ENCODE measurements around the gene C13orf42.

Gene C13orf42

DNA sequence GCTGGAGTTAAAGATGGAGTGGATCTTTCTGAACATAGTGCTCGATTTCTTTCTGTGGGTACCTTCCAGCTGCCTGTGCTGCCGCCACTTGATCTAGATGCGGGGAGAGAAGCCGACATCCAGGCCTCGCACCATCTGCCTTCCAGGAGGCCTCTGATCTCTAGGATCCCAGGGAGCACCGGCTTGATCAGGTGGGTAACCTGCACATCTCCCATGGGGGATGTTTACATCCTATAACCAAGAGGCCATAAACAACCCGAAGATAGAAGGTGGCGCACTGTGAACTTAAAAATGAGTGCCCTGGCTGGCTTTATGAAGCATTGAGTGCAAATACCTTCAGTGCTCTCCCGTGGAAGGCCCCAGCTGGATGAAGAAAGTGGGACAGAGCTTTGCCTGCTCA is at the start of gene C13orf42:
Gene C13orf42 (minus strand): TSS at position 101 of the 400 bp plus-strand sequence. CDS start 65 bp downstream, at position 36.
- DNase-seq, result no peak

DNA sequence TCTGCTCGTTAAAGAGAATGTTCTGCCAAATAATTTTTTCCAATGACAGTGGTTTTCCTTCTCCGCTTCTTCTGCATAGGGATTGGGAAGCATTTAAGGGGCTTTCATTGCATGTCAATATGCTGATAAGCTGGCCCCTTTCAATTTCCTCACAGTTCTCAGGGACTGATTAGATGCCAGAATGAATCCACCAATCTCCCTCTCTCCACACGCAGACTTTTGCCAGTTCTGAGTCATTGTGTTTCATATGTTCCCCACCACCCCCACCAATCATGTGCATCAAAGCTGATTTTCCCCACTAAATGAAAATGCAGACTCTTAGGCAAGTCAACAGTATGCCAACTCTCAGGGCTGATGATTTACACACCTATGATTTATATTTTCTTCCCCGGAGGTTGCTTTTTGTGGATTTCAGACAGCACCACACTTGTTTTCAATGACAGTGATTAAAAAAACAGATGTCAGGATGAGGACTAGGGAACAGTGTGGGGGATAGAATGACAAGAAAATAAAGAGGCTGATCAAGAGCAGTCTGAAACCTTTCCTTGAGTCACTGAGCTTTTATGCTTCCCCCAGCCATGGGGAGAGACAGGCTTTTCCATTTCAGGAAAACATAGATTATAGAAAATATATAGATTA is 47.9 kb upstream of the C13orf42 start:
- no peak for DNase-seq

More for the DNA sequence above, at the start of gene C13orf42:
- no peak for ATAC-seq

DNA sequence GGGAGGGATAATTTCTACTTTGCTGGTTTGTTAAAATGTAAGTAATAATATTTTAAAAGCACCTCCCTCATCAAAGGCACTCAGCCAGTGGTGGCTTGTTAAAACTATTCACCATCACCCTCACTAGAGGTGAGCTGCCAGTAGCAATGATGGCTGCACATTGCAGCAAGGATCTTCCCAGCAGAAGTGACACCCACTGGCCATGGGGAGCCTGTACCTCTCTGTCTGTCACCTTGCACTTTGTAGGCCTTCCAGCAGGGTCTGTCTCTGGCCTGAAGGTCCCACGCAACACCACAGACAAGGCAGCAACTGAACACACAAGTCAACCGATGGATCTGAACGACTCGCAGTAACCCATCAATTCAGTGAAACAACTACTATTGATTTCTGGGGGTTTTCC is 47.3 kb upstream of the C13orf42 start:
- DNase-seq (no peak), ATAC-seq (no peak)

More for the DNA sequence above, 47.9 kb upstream of the C13orf42 start:
- peak; percentile 65 for ATAC-seq

DNA sequence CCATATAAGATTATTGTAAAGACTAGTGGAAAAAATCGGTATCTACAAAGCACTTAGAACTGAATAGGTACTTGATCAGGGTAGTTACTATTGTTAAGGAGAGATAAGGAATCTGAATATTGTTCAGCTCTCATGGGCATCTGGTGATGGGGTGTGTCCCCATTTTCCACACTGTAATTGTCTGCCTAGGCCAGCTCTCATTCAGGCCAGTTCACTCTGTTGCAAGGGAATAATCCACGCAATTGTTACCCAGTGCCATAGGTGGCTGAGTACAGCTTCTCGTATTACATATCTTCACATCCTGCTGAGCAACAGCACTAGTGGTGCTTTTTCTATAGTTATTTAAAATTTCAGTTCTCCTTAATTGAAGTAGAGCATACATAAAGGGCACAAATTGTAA is 45.6 kb upstream of the C13orf42 start:
- DNase-seq, result no peak

DNA sequence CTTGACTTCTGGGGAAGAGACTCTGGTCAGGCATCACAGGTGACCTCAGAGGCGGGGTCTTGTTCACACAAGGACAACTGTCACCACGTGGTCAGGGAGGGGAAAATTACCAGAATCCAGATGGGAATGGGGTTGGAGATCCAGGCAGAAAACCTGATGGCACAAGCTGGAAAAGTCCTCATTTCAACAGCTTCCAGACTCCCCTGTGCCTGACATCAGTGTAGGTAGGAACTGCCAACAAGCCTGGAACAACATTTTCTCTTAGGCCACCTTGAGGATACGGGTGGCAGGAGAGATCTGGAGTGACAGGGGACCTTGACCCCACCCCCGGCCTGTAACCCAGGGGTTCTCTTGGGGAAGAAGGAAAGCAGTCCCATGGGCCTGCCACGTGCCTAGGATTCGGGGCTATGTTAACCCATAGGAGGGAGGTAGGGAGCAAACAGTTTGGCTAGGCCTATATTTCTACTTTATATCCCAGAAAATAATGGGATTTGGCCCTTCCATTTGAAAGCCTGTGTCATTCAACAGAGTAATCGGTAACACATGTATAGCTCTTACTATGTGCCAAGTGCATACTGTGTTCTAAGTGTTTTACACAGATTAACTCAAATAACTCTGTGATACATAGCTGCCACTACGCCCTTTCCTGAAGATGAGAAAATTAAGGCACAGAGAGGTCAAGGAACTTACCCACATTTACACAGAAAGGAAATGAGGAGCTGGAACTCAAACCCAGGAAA is 44.9 kb upstream of the C13orf42 start:
- DNase-seq (no peak), ATAC-seq (no peak)

More for the DNA sequence above, 45.6 kb upstream of the C13orf42 start:
- ATAC-seq, result no peak

DNA sequence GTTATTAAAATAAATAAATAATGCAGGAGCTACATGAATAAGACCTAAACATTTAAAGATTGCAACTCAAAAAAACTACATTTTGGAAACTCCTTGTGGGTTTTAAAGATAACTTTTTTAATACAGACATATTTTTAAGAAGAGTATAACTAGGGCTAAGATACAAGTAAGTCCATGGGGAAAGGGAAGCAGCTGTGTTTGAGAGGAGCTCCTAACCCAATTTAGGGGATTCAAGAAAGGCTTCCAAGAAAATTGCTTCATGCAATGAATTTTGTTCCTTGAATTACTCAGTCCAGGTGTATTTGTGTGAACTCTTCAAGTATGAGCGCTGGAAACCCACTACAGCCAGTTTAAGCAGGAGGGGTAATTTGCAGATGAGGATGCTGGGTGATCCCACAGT is 44.1 kb upstream of the C13orf42 start:
- no peak for ATAC-seq

DNA sequence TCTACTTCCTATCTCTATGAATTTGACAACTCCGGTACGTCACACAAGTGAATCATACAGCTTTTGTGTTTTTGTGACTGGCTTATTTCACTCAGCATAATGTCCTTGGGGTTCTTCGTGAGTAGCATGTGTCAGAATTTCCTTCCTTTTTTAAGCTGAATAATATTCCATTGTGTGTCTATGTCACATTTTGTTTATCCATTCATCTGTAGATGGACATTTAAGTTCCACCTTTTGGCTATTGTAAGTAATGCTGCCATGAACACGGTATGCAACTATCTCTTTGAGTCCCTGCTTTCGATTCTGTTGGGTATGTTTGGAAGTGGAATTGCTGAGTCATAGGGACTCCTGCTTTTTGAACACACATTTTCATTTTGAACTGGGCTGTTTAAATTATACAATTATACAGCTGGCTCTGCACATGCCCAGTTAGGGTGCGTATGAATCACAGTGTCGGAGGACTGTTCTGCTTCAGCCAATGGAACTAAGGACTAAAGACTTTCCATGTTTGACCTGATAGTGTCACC is 43.0 kb upstream of the C13orf42 start:
- DNase-seq, result no peak
- peak; percentile 62 for ATAC-seq

More for the DNA sequence above, 44.1 kb upstream of the C13orf42 start:
- DNase-seq, result no peak

DNA sequence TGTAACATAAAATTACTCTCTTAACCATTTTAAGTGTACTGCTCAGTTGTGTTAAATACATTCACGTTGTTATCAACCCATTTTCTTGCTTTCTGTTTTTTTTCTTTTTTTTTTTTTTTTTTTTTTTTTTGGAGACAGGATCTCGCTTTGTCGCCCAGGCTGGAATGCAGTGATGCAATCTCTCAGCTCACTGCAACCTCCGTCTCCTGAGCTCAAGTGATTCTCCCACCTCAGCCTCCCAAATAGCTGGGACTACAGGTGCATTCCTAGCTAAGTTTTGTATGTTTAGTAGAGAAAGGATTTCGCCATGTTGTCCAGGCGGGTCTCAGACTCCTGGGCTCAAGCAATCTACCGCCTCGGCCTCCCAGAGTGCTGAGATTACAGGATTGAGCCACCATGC is 42.5 kb upstream of the C13orf42 start:
- no peak for DNase-seq

DNA sequence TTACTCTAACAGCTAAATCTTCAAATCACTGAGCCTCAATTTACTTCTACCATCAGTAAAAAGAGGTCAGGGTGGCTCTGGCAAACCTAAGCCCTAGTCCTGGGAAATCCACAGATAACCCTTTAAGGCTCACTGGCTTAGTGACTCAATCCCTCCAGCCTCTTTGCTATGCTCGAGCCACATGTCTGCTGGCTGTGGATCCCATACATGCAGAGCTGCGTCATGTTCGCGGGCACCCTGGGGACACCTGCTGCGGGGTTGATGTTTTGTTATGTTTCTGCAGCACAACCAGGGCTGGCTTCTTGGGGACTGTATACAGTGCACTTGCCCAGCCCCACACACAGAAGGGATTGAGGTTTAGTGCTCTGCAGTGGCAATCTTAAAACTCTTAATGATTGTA is 41.6 kb upstream of the C13orf42 start:
- DNase-seq, result no peak
- peak; percentile 24 for ATAC-seq

More for the DNA sequence above, 42.5 kb upstream of the C13orf42 start:
- ATAC-seq, result no peak

DNA sequence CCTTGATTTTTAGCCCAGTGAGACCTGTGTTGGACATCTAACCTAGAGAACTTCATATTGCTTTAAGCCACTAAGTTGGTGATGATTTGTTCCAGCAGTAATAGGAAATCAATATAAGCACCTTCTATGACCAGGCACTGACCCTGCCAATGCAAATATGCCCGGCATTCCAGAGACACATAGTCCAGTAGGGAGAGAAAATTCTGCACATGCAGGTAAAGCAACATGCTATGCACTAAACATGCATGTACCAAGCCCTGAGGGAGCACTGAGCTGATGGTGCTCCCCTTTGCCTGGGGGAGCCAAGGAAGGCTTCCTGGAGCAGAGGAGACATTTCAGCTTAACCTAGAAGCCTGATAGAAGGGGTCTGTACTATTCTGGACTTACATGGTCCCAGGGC is 40.4 kb upstream of the C13orf42 start:
- no peak for DNase-seq
- ATAC-seq, result no peak

DNA sequence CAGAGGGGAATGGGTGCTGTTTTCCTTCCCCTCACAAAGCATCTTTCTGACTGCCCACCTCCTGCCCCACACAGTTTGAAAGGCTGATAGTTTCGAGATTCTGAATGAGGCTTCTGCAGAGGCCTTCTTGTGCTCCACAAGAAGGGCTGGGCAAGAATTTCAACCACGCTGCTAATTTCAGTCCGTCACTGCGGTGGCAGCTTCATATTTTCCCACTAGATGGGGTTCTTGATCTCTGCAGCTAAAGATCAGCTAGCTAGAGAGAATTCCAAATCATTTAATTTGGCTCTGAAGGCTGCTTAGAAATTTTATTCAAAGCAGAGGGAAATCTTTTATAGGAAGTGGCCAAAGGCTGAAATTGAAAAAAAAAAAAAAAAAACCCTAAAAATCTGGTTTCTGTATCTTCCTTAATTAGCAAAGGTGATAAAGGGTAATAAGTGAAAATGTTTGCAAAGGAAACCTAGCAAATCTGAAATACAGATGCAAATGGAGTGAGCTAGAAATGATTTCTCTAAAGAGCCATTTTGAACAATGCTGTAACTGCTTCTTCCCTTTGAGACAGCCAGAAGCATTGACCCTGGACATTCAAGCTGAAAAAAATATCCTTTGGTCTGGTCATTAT is 38.0 kb upstream of the C13orf42 start:
- ATAC-seq, result no peak
- no peak for DNase-seq

DNA sequence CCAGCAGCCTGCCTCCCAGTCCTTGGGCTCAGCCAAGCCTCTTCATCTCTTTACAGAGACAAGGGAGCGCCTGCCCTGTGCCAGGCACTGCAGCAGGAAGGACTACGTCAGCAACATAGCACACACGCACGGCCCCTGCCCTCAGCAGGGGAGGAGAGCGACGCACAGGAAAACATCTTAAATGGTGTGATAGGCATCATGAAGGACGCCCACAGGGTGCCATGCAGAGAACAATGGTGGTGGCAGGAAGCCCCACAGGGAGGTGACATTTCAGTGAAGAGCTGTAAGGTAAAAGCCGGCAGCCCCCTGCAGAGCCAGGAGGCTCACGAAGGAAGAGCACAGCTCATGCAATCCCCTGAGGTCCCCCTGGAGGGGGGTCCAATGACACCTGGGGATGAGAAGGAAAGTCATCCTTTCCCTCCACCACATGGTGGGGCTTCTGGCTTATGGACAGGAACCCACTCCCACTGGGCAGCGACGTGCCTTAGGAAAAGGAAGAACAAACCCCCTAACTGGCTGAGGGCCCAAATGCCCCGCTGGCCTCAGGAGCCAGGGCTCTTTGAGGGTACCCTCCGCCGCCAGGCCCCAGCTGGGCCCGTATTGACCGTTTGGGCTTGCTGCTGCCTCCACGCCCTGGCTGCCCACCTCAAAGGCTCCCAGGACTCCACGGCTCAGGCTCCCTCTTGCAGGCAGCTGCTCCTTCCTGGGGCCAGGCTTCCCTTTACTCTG is 37.3 kb upstream of the C13orf42 start:
- no peak for DNase-seq

DNA sequence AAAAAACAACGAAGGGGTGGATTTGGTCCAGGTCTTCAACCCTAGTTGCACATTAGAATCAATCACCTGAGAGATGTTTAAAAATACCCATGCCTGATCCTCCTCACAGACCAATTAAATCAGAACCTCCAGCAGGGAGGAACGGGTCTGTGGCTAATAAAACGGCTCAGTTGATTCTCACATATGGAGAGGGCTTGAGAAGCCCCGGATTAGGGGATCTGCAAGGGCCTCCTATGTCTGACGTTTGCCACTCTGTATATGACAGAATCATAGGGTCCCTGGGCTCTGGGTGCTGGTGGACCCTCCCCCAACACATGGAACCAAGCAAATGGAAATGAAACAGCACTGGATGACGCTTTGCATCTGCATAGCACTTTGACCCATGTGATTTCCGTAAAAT is 36.7 kb upstream of the C13orf42 start:
- ATAC-seq (no peak), DNase-seq (no peak)

More for the DNA sequence above, 37.3 kb upstream of the C13orf42 start:
- ATAC-seq, result peak; percentile 23

DNA sequence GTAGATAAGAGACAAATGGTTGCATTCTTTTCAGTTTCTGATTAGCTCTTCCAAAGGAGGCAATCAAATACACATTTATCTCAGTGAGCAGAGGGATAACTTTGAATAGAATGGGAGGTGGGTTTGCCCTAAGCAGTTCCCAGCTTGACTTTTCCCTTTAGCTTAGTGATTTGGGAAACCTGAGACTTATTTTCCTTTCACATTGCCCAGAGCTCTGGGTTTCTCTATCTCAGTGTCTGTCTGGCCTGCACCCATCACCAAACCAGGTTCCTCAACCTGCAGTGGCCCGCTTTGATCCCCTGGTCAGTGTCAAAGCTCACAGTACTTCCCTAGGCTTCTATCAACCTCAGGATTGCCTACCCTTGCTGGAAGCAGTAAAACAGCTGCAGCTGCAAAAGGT is 35.6 kb upstream of the C13orf42 start:
- DNase-seq (no peak), ATAC-seq (no peak)

DNA sequence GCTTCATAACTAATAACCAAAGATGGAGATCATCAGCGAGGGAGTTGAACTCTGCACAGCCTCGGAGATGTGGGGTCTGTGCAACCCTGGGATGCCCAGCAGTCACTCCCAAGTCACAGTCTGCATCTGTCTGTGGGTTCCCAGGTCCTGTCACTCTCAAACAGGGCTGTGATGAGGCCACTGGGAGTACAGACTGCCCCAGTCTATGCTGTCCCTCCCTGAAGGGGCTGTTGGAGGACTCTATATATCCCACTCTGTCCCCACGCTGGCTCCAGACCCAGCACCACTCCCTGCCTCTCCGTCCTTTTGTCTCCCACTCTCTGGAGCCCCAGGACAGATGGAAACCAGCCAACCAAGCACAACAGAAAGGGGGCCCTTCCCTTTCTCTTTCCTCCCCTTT is 26.2 kb upstream of the C13orf42 start:
- no peak for ATAC-seq
- no peak for DNase-seq

DNA sequence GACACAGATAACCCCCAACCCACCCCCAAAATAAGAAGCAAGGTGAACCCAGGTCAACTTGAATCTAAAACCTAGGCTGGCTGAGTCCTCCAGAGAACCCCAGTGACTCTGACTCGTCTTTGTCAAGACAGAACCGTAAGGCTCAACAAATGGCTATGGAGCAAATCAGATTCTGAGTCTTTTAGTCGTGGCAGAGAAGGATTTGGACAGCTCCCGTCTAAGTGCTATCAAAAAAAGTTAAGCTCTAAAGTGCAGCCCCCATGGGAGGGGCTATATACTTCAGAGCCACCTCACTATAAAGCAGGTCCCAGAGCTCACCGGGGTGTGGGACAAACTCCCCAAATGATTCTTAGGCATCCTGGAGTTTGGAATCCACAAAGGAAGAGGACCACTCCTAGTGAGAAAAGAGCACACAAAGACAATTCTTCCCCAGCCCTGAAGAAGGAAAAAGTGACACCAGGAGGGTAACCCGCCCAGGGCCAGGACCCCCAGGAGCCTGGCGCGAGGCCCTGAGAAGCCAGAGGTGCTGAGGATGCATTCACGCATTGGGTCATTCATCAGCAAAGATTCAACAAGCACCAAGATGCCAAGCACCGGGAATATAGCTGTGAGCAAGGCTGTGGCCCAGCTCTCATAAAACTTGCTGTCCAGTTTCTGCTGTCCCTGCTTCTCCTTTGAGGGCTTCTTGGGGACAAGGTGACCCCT is 25.4 kb upstream of the C13orf42 start:
- DNase-seq (no peak), ATAC-seq (no peak)

DNA sequence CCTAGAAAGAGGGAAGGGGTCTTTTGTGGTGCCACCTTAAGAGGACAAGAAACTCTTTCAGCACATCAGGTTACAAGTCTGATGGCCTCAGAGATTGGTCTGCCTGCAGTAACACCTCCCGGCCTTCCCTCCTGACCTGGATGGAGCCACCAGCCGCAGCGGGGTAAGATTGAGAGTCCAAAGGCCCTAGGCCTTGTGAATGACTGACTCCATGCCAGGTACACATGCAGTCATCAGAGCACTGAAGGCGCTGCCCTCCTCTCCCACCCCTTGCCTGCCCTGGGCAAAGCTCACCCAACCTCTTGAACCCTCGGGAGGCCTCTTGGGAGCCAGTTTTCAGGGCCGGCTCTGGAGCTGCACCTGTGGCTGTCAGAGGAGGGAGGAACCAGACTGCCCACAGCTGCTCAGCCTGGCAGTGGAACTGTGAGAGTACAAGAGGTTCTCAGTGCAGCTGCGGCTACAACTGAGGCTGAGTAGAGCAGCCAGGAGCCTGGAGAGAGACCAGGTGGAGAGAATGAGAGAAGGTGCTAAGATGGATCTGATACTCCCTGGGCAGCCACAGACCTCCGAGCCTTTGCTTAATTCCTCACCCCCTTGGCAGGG is 23.8 kb upstream of the C13orf42 start:
- DNase-seq (no peak), ATAC-seq (no peak)

DNA sequence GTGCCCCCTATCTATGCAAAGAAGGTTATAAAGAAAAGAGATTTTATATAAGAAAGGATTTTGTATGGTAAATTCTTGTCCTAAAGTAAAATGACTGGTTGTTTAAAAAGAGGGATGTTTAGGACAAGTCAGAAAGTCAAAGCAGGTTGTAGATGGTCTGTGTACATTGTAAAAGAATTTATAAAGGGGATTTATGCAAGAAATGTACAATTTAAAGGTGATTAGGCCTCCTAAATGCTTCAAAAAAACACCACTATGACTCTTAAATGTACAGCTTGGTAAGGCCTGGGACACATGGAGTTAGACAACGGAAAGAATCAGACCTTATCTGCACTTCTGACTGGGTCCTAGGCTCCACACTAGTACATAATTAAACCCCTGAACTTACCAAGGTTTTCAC is 19.3 kb upstream of the C13orf42 start:
- DNase-seq (no peak), ATAC-seq (no peak)

DNA sequence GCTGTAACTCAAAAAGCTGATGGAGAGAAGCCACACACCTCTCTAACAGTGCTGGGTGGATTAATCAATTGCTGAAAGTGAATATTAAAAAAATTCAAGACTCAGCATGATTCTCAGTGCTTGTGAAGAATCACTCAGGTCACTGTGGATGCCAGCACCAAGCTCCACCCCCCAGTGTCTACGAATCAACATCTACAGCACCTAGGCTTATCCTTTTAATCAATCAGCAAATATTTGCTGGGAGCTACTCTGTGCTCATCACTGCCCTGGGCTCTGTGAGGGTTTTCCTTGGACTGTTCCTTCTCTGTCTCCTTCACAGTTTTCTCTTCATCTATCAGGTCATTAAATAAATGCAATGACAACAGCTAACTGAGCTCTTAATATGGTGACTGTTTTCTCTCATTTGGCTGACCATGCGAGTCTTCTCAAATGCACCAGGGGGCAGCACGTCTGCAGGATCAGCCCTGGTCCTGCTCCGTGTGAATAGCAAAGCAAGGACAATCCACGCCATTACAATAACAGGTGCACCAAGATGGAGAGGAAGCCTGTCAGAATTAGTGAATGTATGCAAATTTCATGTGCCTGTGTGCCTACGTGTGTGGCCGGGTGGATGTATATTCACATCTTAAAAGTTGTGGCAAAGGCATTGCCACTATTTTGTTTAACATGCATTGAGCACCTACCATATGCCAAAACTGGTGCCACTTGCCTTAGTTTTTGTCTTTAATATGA is 14.6 kb upstream of the C13orf42 start:
- DNase-seq (peak; percentile 51), ATAC-seq (peak; percentile 62)

DNA sequence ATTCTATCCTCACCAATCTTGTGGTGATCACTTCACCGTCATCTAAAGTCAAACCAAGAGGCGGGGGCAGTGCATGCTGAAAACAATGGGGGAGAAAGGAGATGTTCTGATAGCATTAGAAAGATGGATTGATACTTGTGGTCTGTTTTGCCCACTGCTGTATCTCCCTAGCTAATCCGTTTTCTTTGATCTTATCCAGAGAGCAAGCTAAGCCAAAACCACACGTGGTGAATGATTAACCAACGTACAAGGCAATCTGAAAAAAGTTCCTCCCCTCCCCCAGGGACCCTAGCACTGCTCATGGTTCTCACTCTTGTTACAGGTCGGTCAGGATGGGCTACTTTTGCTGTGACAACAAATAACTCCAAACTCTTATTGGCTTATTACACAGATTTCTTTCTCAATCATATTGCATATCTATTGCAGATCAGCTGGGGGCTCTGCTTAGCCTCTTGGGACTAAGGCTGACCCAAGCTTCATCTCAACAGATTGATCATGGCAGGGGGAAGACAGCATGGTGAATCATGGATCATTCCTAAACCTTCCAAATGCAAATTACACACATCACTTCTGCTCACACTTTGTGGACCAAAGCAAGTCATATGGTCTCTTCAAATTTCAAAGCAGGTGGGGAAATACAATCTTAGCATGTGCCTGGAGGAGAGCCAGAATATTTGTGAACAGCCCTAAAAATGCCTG is 11.9 kb upstream of the C13orf42 start:
- ATAC-seq (peak; percentile 78), DNase-seq (peak; percentile 23)
